Measurements from ENCODE around the gene SIX3.

DNA sequence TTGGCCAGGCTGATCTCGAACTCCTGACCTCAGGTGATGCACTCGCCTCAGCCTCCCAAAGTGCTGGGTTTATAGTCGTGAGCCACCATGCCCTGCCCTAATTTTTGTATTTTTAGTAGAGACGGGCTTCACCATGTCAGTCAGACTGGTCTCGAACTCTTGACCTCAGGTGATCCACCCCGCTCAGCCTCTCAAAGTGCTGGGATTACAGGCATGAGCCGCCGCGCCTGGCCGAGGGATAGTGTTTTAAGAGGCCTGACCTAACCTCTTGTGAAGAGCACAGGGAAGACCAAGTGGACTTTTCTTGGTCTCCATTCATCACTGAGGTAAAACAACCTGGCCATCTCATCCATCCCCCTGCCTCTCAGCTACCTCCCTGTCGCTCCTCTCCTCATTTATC lies 38.1 kb downstream of the SIX3 start:
- TF ChIP-seq POLR2A (IDR thresholded peaks at IDR 0.05), result no peak
- TF ChIP-seq, protein P1, sequence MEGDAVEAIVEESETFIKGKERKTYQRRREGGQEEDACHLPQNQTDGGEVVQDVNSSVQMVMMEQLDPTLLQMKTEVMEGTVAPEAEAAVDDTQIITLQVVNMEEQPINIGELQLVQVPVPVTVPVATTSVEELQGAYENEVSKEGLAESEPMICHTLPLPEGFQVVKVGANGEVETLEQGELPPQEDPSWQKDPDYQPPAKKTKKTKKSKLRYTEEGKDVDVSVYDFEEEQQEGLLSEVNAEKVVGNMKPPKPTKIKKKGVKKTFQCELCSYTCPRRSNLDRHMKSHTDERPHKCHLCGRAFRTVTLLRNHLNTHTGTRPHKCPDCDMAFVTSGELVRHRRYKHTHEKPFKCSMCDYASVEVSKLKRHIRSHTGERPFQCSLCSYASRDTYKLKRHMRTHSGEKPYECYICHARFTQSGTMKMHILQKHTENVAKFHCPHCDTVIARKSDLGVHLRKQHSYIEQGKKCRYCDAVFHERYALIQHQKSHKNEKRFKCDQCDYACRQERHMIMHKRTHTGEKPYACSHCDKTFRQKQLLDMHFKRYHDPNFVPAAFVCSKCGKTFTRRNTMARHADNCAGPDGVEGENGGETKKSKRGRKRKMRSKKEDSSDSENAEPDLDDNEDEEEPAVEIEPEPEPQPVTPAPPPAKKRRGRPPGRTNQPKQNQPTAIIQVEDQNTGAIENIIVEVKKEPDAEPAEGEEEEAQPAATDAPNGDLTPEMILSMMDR (IDR thresholded peaks at IDR 0.05 in 8 of 11, conservative IDR thresholded peaks at IDR 0.05 in 3 of 11), result no peak

Data from spleen (tissue), 7 donors.